PFSK-1 (cell line): ENCODE results near the gene DDX39A.

Experiments
- FOXP2 ChIP-seq: optimal IDR thresholded peaks from 2 replicates; pipeline ENCODE3; 2011; ENCODE audit warnings: borderline replicate concordance, control low read depth, inconsistent platforms; ENCODE audit not compliant: insufficient read depth; ENCODE audit errors: extremely low read length, extremely low read depth
- POLR2AphosphoS5 ChIP-seq: IDR thresholded peaks from 2 replicates; pipeline ENCODE4 v1.6.1; 2012; ENCODE audit warnings: low read depth, mild to moderate bottlenecking, control low read depth, low read length, moderate library complexity
- REST ChIP-seq, 2 experiments: IDR thresholded peaks; 2 replicates each; pipeline versions ENCODE4 v1.6.1 to v1.8.0; 2011 to 2012; ENCODE audit warnings: low read depth in 2 of 2, low read length in 2 of 2, control low read depth in 1 of 2, inconsistent platforms in 1 of 2, mild to moderate bottlenecking in 1 of 2, moderate library complexity in 1 of 2; ENCODE audit not compliant: insufficient read depth in 1 of 2
- SIN3A ChIP-seq: IDR thresholded peaks from 2 replicates; pipeline ENCODE4 v1.6.1; 2012; ENCODE audit warnings: mild to moderate bottlenecking, low read length, moderate library complexity, borderline replicate concordance; ENCODE audit not compliant: insufficient read depth
- TAF1 ChIP-seq: IDR thresholded peaks from 2 replicates; pipeline ENCODE4 v1.6.1; 2012; ENCODE audit warnings: low read length, control low read depth, borderline replicate concordance; ENCODE audit not compliant: insufficient read depth

Gene DDX39A

GRCh38 chr19:14402332-14403144 lies 16.6 kb downstream of the DDX39A start:
- TF ChIP-seq REST (IDR thresholded peaks at IDR 0.05; ENCODE audit: insufficient read depth in 1 of 2, low read depth in 2 of 2, low read length in 2 of 2) (no peak), TAF1 (no peak), FOXP2 (no peak), POLR2AphosphoS5 (no peak), SIN3A (no peak)

- TF ChIP-seq SIN3A: no peak
These were observed 17.5 kb downstream of the DDX39A start for GRCh38 chr19:14401468-14402195.

GRCh38 chr19:14400951-14401431 lies 18.1 kb downstream of the DDX39A start:
- no peak for TF ChIP-seq FOXP2
- no peak for TF ChIP-seq SIN3A
- TF ChIP-seq TAF1: no peak
- TF ChIP-seq POLR2AphosphoS5: no peak
- no peak for TF ChIP-seq REST (IDR thresholded peaks at IDR 0.05; ENCODE audit: insufficient read depth in 1 of 2, low read depth in 2 of 2, low read length in 2 of 2)

- TF ChIP-seq TAF1 (no peak), POLR2AphosphoS5 (no peak), REST (IDR thresholded peaks at IDR 0.05; ENCODE audit: insufficient read depth in 1 of 2, low read depth in 2 of 2, low read length in 2 of 2) (no peak), SIN3A (no peak), FOXP2 (no peak)
These were observed 23.3 kb downstream of the DDX39A start for GRCh38 chr19:14395710-14396336.

- TF ChIP-seq TAF1: no peak
These were observed 23.9 kb downstream of the DDX39A start for GRCh38 chr19:14395262-14395661.

GRCh38 chr19:14394167-14394566 lies 25.0 kb downstream of the DDX39A start:
- TF ChIP-seq POLR2AphosphoS5: no peak
- no peak for TF ChIP-seq TAF1
- no peak for TF ChIP-seq FOXP2
- no peak for TF ChIP-seq SIN3A
- no peak for TF ChIP-seq REST (IDR thresholded peaks at IDR 0.05; ENCODE audit: insufficient read depth in 1 of 2, low read depth in 2 of 2, low read length in 2 of 2)
